GF-D8 (cell line): ENCODE measurements around the gene ANTXRL.
"Not testable (repeated sequence)": the region's sequence is repeated elsewhere in the genome, so short reads cannot be mapped to it uniquely, and the experiment has no call there.

Experiments
- DNase-seq: peaks from one replicate; lab custom pipeline; 2025; lab: John Stamatoyannopoulos, UW

Gene ANTXRL

DNA sequence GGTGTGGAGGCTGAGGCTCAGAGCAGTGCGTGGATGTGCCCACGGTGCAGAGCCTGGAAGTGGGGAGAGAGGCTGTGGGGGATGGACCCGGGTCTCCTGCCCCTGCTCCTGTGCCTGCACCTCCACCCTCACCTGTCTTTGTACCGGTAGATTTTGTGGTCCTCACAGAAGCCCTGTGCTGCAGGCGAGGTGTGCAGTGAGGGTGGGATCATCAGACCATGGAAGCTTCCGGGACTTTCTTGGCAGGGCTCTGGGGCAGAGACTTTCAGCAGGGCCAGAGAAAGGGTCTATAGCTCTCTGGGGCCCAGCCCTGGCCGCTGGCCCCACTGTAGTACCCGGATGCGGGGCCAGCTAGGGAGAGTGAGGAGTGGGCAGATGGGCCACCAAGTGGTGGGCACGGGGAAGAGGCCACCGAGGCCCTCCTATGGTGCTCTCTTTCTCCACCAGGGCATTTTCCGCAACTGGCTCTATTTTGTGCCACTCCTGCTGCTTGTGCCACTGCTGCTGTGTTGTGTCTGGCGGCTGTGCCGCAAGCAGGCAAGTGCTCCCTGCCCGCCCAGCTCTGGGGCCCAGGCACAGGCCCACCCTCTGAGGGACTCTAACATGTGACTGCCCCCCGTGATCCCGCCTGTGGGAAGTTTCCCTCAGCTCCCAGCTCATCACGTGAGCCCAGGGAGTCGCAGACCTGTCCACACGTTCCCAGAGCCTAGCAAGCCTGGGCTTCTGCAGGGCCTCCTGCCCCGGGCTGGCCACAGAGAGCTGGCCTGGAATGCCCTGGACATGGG lies 22.1 kb downstream of the ANTXRL start:
- DNase-seq = no peak

- DNase-seq = no peak
Measured at GRCh38 chr10:46309511-46310142, 22.8 kb downstream of the ANTXRL start.

GRCh38 chr10:46310143-46310514 lies 23.3 kb downstream of the ANTXRL start:
- DNase-seq = no peak

- no peak for DNase-seq
Measured at GRCh38 chr10:46310851-46311250, 24.1 kb downstream of the ANTXRL start.

- DNase-seq = no peak
Measured at GRCh38 chr10:46311501-46311951, 24.7 kb downstream of the ANTXRL start.

DNA sequence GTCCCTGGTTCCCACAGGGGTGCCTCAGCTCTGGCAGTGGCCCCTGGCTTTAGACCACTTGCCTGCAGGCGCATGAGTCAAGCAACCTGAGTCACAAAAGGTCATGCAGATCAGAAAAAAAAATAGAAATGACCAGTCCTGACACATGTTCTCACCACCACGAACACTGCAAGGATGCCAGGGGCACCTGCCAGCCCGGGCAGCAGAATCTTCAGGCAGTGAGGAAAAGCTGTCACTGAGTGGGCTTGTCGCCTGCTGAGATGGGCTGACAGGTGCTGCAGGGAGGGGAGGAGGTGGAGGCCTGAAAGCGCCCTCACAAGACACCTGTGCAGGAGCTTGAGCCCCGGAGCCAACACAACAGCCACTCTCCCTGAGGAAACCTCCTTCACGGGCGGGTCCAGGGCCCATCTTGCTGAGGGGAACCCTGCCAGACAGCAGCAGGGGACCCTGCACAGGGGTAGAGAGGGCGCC lies 25.2 kb downstream of the ANTXRL start:
- not testable (repeated sequence) for DNase-seq

DNA sequence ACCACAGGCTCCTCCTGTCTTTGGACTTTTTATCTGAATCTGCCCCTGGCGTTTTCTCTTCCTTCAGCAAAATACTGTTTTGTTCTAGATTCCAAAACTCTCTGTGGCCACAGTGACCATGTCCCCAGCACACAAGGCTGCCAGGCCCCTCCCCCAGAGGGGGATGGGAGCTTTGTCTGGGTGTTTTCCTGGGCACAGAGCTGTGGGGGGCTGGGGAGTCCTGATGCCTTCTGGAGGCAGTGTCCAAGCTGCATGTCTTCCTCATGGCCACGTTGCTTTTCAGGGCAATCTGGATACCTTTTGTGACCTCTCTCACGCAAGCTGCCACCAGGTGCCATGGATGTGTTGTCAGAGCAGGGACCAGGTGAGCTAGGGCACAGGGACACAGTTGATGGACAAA lies 26.2 kb downstream of the ANTXRL start:
- DNase-seq = no peak

- no peak for DNase-seq
Measured at GRCh38 chr10:46314071-46314470, 27.3 kb downstream of the ANTXRL start.

GRCh38 chr10:46315071-46315860 lies 28.5 kb downstream of the ANTXRL start:
- not testable (repeated sequence) for DNase-seq

- no peak for DNase-seq
Measured at GRCh38 chr10:46317370-46317769, 30.6 kb downstream of the ANTXRL start.

- DNase-seq = no peak
Measured at GRCh38 chr10:46317889-46318288, 31.1 kb downstream of the ANTXRL start.

DNA sequence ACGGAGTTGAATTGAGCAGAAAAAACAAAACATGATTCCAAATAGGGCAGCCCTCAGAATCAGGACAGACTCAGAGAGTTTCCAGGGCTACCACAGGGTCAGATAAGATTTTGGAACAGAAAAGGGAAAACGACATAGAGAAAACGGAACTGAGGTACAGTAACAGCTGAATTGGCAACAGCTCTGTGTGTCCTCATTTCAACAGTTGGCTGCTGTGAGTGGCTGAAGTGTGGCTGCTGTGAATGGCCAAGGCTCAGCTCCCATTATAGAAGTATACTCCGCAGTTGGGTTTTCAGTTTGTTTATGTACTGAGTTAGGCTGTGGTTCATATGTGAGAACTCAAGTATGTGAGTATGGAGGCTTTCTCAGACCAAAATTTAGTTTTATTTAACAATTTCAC lies 32.0 kb downstream of the ANTXRL start:
- DNase-seq = no peak

DNA sequence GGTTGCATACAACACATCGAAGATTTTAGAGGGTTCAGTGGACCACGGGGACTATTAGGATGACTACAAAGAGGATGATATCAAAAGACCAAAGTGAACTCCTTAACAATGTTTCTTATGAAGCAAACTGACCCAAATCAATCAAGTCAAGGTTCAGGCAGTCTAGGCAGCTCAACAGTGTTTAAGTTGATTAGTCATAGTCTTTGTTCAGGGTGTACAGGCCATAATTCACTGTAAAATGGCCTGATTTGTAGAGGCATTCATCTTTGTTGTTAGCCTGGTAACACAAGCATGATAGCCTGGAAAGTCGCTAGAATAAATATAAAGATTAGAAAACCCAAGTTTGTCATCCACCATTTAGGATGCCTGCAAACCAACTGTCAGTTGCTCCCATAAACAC lies 32.6 kb downstream of the ANTXRL start:
- DNase-seq = no peak

GRCh38 chr10:46321770-46322169 lies 35.0 kb downstream of the ANTXRL start:
- DNase-seq = no peak

DNA sequence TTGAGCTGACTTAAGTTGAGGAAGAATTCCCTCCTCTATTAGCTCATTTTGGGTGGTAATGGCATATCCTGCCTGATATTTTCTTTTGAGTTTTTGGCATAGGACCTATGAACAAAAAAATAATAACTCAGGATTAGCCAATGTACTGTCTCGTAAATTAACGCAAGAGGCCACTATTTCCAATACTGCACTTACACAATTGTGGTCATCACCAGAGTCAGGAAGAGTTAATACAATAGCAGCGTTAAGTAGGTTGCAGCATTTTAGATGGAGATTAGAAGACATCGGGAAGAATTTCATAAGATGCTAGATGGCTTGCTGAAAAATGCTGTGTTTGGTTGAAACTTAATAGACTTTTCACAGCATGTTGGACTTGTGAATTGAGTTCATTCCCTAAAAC lies 36.4 kb downstream of the ANTXRL start:
- DNase-seq = no peak

DNA sequence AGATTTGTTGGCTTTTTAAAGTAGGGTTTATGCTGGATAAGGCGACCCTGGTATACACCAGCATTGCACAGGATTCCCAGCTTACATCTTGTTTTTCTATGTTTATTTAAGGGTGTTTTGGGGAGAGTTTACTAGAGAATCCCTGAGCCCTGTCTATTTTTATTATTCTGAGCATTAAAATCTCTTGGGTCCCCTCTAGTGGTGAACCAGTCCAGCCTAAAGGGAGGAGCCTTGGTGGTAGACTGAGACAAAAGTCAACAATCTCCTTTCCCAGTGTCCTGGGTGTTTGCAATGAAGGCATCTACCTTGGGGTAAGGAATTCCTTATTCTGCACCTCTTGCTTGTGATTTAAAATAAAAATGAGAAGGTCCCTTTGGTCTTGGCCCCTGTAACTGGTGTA lies 38.2 kb downstream of the ANTXRL start:
- DNase-seq = no peak

GRCh38 chr10:46326066-46326465 lies 39.3 kb downstream of the ANTXRL start:
- DNase-seq = no peak

DNA sequence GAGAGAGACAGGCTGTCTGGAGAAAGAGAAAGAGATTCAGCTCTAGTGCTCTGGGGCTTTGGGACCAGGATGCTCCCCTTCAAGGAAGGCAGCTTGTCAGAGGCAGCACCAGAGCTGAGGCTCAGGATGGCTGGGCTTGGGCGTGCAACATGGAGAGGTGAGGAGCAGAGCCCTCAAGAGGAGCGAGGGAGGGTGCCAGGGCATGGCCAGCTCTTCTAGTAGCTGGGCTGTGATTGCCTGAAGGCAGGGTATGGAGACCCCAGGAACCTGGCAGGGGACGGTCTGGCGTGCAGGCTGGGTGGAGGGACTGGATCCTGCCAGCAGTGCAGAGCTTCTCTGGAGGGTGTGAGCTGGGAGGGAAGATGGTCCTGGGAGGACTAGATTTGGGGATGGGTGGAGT lies 40.2 kb downstream of the ANTXRL start:
- no peak for DNase-seq

DNA sequence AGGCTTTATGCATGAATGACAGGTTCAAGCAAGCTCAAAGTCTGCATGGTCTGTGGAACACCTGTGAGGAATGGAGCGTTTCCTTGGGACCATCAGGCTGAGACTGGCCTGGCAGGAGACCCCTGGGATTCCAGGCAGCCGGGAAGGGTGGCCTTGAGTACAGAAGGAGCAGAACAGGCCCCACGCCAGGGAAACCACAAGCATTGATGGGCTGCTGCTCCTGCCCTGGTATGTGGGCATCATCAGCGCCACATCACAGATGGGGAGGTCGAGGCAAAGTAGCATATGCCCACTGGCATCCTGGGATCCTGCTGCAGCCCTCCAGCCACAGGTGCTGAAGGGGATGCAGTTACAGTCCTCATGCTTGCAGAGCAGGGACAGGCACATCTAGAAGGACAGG lies 40.9 kb downstream of the ANTXRL start:
- no peak for DNase-seq

GRCh38 chr10:46328853-46329689 lies 42.3 kb downstream of the ANTXRL start:
- no peak for DNase-seq

- DNase-seq = no peak
Measured at GRCh38 chr10:46329690-46330016, 42.9 kb downstream of the ANTXRL start.

DNA sequence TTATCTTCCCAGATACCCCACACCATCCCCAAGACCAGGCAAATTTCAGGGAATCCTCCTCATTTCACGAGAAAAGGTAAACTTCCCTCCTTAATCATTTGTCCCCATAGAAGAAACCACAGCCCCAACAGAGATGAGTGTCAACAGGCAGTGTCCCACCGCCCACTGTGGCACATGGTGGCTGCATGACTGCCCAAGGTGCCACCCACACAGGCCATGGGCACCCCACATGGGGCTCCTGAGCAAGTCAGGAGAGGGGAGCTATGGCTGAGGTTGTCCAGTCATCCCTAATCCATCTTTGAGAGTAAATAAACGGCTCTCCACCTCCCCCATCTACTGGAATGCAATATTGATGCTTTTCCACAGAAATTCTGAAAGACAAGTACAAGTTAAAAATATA lies 44.1 kb downstream of the ANTXRL start:
- no peak for DNase-seq
